Uterus (tissue), 2 donors: ENCODE results near the gene PUDP.

ENCODE experiments used
- CTCF ChIP-seq, 4 experiments: fragments of 200-600 bp in 2 of 4; fragments of 450-650 bp in 2 of 4; sonication (generic) in 2 of 4; IDR thresholded peaks; one replicate each; pipeline ENCODE4 v1.5.1; 2016 to 2019; ENCODE audit warnings: antibody characterized with exemption in 4 of 4, mild to moderate bottlenecking in 2 of 4, moderate library complexity in 1 of 4
- POLR2A ChIP-seq, 2 donors: fragments of 450-650 bp; IDR thresholded peaks; one replicate each; pipeline ENCODE4 v1.6.1; 2016; ENCODE audit warnings: antibody characterized with exemption in 2 of 2, mild to moderate bottlenecking in 1 of 2, moderate library complexity in 1 of 2

GRCh38 chrX:7164174-7164573, 16.2 kb upstream of the PUDP start:
- TF ChIP-seq CTCF (IDR thresholded peaks at IDR 0.05): no peak
- TF ChIP-seq POLR2A (IDR thresholded peaks at IDR 0.05): no peak
